SK-N-MC (cell line): ENCODE results near the gene SERINC3.

ENCODE experiments used
- DNase-seq: peaks from one replicate; pipeline ENCODE4 v3.0.0-alpha.2; 2011; ENCODE audit warnings: low read depth, low spot score
- H3K27ac ChIP-seq: fragments of 200-600 bp; sonication (generic); 2 replicates; pipeline ENCODE4 v1.5.1; 2016; ENCODE audit warnings: mixed run types
- H3K36me3 ChIP-seq: fragments of 200-600 bp; sonication (generic); 2 replicates; pipeline ENCODE4 v1.6.1; 2017; ENCODE audit warnings: antibody characterized with exemption, low read length, mixed read lengths; ENCODE audit not compliant: insufficient read depth
- H3K4me3 ChIP-seq: fragments of 200-600 bp; sonication (generic); 2 replicates; pipeline ENCODE4 v1.5.1; 2016
- H3K9ac ChIP-seq: fragments of 200-600 bp; sonication (generic); 2 replicates; pipeline ENCODE4 v1.8.0; 2017; ENCODE audit warnings: mixed run types, mixed read lengths; ENCODE audit not compliant: insufficient read length
- H3K9me3 ChIP-seq: fragments of 200-600 bp; sonication (generic); 2 replicates; pipeline ENCODE4 v1.6.1; 2017; ENCODE audit warnings: low read depth, mild to moderate bottlenecking, antibody characterized with exemption, low read length, moderate library complexity, mixed read lengths
- EZH2 ChIP-seq: fragments of 200-600 bp; sonication (generic); IDR thresholded peaks from one replicate; pipeline ENCODE4 v1.6.1; 2017; ENCODE audit warnings: antibody characterized with exemption
- FOXP2 ChIP-seq: optimal IDR thresholded peaks from 2 replicates; pipeline ENCODE3; 2011; ENCODE audit warnings: mild to moderate bottlenecking, moderate library complexity; ENCODE audit not compliant: insufficient read depth; ENCODE audit errors: extremely low read length, control extremely low read depth
- POLR2AphosphoS5 ChIP-seq: IDR thresholded peaks from 2 replicates; pipeline ENCODE4 v1.6.1; 2012; ENCODE audit warnings: mild to moderate bottlenecking, low read depth, low read length, borderline replicate concordance

The SERINC3 gene

DNA sequence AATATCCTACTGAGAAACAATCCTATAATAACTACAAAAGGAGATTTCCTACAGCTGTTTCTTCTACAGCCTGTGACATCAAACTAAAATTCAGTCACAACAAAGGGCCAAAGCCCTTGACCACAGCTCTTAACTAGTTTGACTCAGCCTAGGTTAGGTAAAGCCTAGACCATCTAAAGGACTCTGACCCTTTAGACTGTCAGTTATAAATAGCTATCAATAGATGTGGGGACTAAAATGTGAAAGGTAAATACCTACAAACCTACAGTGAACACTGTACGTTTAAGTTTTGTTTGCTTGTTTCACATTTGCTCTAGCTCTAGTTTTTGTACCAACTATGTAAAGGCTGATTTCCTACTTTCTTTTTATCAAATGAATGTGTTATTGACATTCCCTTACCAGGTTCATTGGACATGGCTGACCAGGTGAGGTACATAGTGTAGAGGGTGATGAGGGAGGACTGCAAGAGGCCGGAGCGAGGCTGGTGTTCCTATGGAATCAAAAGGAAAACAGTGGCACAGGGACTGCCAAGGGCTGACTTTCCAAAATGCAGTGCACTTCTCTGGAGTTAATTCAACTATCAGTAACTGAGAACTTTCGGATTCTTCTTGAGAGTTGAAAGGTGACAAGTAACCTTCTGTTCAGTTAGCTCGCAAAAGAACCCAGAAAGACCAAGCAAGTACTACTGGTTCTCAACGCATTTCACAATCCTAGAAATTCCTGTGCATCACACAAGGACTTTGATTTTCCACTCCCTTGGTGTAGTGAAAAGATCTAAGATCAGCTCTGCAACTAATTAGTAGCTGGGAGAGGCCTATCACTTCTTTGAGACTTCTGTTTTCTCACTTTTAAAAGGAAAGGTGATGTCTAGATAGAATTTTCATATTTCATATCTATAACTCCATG, 17.2 kb downstream of the SERINC3 start:
- no peak overlapping the region for H3K4me3 ChIP-seq
- H3K9ac ChIP-seq, result no peak overlapping the region
- DNase-seq, result no peak
- no peak overlapping the region for H3K27ac ChIP-seq
- no peak for TF ChIP-seq EZH2
- TF ChIP-seq FOXP2, result no peak
- no peak for TF ChIP-seq POLR2AphosphoS5
- H3K9me3 ChIP-seq, result no peaks in the 10 kb centered on the region
- peaks cover 73% of the 10 kb centered on the region for H3K36me3 ChIP-seq

DNA sequence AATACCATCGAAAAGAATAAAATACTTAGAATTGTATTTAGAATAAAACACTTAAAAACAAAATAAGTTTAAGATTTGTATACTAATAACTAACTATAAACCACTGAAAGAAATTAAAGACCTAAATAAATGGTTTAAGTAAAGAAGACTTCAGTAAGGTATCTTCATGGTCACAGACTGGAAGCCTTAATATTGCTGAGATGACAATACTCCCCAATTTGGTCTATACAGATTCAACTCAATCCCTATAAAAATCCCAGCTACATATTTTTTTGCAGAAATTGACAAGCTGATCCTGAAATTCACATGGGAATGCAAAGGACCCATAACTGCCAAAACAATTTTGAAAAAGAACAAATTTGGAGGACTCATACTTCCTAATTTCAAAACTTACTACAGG, 18.9 kb downstream of the SERINC3 start:
- no peaks in the 10 kb centered on the region for H3K9me3 ChIP-seq
- no peak overlapping the region for H3K4me3 ChIP-seq
- H3K36me3 ChIP-seq, result peaks cover 66% of the 10 kb centered on the region
- H3K27ac ChIP-seq, result no peak overlapping the region
- DNase-seq, result no peak
- no peak overlapping the region for H3K9ac ChIP-seq
- no peak for TF ChIP-seq POLR2AphosphoS5
- TF ChIP-seq EZH2, result no peak
- TF ChIP-seq FOXP2, result no peak

DNA sequence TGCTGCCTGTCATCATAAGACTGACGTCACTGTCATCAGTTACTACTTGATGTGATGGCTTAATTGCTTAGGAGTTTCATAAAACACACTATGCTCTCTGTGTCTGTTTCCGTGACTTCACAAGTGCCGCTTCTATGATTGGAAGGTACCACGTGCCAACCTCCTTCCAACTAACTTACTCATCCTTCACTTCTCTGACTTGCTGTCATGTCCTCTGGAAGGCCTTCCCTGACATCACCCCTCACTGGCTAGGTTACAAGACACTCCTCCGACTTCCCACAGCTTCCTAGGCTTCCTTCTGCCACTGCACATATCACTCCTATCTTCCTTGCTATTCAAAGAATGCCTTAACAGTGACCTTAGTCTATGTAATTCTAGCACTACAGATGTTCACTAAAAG, 20.4 kb downstream of the SERINC3 start:
- no peak for TF ChIP-seq POLR2AphosphoS5
- no peak for TF ChIP-seq EZH2
- no peak for TF ChIP-seq FOXP2

DNA sequence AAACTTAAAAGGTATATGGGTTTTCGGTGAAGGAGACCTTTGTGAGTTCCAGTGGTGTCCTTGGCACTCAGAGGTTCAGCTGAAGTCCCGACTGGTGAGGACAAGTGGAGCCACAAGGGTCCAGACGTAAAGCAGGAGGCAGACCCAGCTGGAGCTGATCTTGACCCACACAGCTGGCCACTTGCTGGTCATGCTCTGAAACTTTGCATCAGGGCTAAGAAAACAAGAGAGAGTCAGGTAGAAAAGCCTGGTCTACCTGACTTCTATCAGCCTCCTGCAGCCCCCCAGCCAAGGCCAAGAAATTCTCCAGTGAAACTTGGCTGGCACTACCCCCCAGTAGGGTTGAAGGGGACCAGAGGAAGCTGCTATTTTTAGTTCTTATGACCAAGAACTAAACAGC, 21.6 kb downstream of the SERINC3 start:
- Histone ChIP-seq H3K36me3 (peaks cover 65% of the 10 kb centered on the region), H3K9me3 (no peaks in the 10 kb centered on the region), H3K4me3 (no peak overlapping the region), H3K27ac (no peak overlapping the region), H3K9ac (no peak overlapping the region)
- DNase-seq, result no peak
- TF ChIP-seq EZH2, result no peak
- TF ChIP-seq POLR2AphosphoS5, result no peak
- TF ChIP-seq FOXP2, result no peak

More for the DNA sequence above, 20.4 kb downstream of the SERINC3 start:
- Histone ChIP-seq H3K36me3 (peaks cover 57% of the 10 kb centered on the region), H3K27ac (no peak overlapping the region), H3K9me3 (no peaks in the 10 kb centered on the region), H3K9ac (no peak overlapping the region), H3K4me3 (no peak overlapping the region)
- no peak for DNase-seq

DNA sequence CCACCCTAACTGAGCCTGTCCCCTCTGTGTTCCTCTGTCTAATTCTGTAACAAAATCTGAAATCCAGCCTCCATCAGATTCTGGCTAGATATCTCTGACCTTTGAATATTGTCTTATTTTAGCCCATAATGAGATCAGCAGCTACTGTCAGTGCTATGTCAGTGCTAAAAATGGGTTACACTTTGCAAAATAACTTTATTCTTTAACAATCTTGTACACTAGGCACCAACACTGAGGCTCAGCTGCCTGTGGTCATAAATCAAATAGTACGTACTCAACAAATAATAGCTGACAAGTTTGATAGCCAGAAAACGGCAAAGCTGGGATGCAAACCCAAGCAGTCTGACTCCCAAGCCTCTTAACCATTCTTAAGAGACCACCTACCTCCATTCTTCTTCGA, 24.1 kb downstream of the SERINC3 start:
- no peaks in the 10 kb centered on the region for H3K9me3 ChIP-seq
- TF ChIP-seq FOXP2, result no peak
- no peak for TF ChIP-seq EZH2
- no peak for TF ChIP-seq POLR2AphosphoS5
- H3K4me3 ChIP-seq, result no peak overlapping the region
- H3K36me3 ChIP-seq, result peaks cover 63% of the 10 kb centered on the region
- no peak for DNase-seq
- H3K9ac ChIP-seq, result no peak overlapping the region
- H3K27ac ChIP-seq, result no peak overlapping the region

DNA sequence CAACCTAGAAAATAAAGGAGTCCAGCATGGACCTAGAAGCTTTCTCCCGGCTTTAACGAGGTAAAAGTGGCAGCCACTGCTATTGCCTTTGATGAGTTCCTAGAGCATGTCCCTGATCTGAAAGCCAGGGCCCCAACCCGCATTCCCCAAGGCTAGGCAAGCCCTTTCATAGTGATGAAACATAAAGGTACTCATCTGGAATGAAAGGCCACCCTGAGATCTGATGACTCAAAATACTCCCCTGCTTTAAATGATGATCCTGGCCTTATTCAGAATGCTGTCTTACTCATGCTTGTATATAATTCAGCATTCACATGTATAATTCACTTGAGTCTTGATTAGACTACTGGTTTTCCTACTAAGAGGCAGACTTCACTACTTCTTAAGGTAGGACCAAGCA, 24.9 kb downstream of the SERINC3 start:
- no peak for DNase-seq
- H3K36me3 ChIP-seq, result peaks cover 59% of the 10 kb centered on the region

DNA sequence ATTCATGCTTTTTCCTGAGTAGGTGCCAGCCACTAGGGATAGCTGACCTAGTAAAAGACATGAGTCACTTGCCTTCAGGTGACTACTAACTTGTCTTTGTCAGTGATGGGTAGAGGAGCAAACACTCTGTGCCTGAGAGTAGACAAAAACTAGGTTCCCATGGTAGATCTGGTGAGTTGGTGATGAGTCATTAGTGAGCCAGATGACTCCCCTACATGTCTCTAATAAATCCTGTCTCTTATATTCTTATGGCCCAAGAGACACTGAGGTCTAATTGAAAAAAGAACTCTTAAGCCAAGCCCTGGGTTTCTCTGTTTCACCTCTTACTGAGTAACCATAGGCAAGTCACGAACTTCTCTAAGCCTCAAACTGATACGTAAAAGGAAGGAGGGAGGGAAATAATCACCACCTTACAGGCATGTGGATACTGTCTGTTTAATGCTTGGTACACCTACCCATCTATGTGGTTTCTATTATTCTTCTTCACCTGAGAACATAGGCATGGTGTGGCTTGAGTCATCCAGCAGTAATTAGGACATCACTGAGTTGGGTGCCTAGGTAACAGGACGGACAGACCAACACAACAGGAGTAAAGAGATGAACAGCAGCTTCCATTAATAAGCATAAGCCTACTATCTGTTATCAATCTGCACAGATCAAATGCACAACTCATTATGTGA, 25.9 kb downstream of the SERINC3 start:
- H3K4me3 ChIP-seq, result no peak overlapping the region
- H3K27ac ChIP-seq, result no peak overlapping the region
- TF ChIP-seq EZH2 (no peak), FOXP2 (no peak), POLR2AphosphoS5 (no peak)
- H3K36me3 ChIP-seq, result peaks cover 59% of the 10 kb centered on the region
- no peak for DNase-seq
- H3K9ac ChIP-seq, result no peak overlapping the region
- H3K9me3 ChIP-seq, result no peaks in the 10 kb centered on the region

More for the DNA sequence above, 24.9 kb downstream of the SERINC3 start:
- TF ChIP-seq EZH2, result no peak
- TF ChIP-seq POLR2AphosphoS5, result no peak
- no peak for TF ChIP-seq FOXP2
- Histone ChIP-seq H3K4me3 (no peak overlapping the region), H3K27ac (no peak overlapping the region), H3K9ac (no peak overlapping the region), H3K9me3 (no peaks in the 10 kb centered on the region)

DNA sequence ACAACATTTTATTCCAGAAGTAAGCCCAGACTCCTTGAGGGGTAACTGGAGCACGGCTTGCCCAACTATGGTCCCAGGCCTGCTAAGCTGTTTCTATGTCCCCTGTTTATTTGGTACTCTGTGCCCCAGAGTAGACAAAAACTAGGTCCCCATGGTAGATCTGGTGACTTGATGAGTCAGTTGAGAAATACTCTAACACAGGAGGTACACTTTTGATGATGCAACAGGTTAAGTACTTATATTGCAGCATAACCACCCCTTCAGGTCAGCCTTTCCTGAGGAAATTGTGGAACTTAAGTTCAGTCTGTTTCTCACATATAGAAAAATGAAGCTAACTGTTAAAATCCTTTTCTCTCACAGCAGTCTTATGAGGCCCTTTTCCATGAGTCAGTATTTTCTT, 26.6 kb downstream of the SERINC3 start:
- Histone ChIP-seq H3K36me3 (peaks cover 54% of the 10 kb centered on the region), H3K27ac (no peak overlapping the region), H3K9ac (no peak overlapping the region), H3K4me3 (no peak overlapping the region), H3K9me3 (no peaks in the 10 kb centered on the region)
- TF ChIP-seq POLR2AphosphoS5 (no peak), FOXP2 (no peak), EZH2 (no peak)
- DNase-seq, result no peak

DNA sequence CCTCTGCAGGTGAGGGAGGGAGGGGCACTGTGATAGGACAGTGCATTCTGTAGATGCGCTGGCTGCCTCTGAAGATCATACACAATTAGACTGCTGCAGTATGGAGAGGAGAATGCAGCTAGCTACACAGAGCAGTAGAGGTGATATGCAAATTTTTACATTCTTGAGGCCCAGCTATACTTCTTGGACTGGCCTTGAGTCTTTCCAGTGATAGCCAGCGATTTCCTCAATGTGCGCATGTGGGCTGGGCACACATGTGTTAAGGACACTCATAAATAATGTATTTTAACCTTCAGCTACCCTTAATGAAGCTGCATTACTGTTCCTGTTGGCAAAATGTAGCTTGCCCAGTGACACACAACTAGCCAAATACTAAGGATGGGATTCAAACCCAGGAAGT, 27.2 kb downstream of the SERINC3 start:
- H3K9ac ChIP-seq, result no peak overlapping the region
- no peak overlapping the region for H3K27ac ChIP-seq
- no peak for TF ChIP-seq POLR2AphosphoS5
- no peak for TF ChIP-seq EZH2
- no peak for TF ChIP-seq FOXP2
- no peaks in the 10 kb centered on the region for H3K9me3 ChIP-seq
- DNase-seq, result no peak
- H3K4me3 ChIP-seq, result no peak overlapping the region
- H3K36me3 ChIP-seq, result peaks cover 56% of the 10 kb centered on the region
